Lung (tissue), 12 donors: ENCODE measurements around the gene CDH4. TPM values are rescaled to one million over a fixed set of nuclear protein-coding genes. Genes with fewer than 3 reads are reported as not detected.

Experiments used
- ATAC-seq: fragments of 200-7000 bp; cut with Tn5 transposase; one replicate; pipeline ENCODE4 v1.9.1; 2020; ENCODE audit warnings: moderate number of reproducible peaks; ENCODE audit not compliant: insufficient read depth, low FRiP score
- DNase-seq, 3 donors: peaks; one replicate each; pipeline ENCODE4 v3.0.0-alpha.2; 2013 to 2017
- H3K27ac ChIP-seq, 2 donors: one replicate each; pipeline ENCODE4 v1.5.1; 2013; ENCODE audit warnings: mild to moderate bottlenecking in 2 of 2, moderate library complexity in 2 of 2, control low read depth in 1 of 2, inconsistent platforms in 1 of 2, low read depth in 1 of 2, low read length in 1 of 2
- H3K27me3 ChIP-seq, 3 donors: one replicate each; pipeline ENCODE4 v1.5.1; 2013; ENCODE audit warnings: low read length in 2 of 3; ENCODE audit not compliant: control insufficient read depth in 3 of 3, insufficient read depth in 3 of 3
- H3K36me3 ChIP-seq, 4 donors: one replicate each; pipeline ENCODE4 v1.5.1; 2013; ENCODE audit warnings: low read length in 4 of 4, mild to moderate bottlenecking in 1 of 4, moderate library complexity in 1 of 4; ENCODE audit not compliant: control insufficient read depth in 4 of 4, insufficient read depth in 4 of 4
- H3K4me1 ChIP-seq, 5 donors: one replicate each; pipeline ENCODE4 v1.5.1; 2013; ENCODE audit warnings: low read length in 5 of 5, mild to moderate bottlenecking in 2 of 5, moderate library complexity in 1 of 5; ENCODE audit not compliant: control insufficient read depth in 5 of 5, insufficient read depth in 5 of 5
- H3K4me3 ChIP-seq: one replicate; pipeline ENCODE4 v1.5.1; 2013; ENCODE audit warnings: mild to moderate bottlenecking, control low read depth, moderate library complexity
- H3K9ac ChIP-seq, 2 donors: one replicate each; pipeline ENCODE4 v1.5.1; 2013; ENCODE audit warnings: low read length in 2 of 2, control low read depth in 1 of 2; ENCODE audit not compliant: insufficient read depth in 1 of 2
- H3K9me3 ChIP-seq, 4 donors: one replicate each; pipeline ENCODE4 v1.5.1; 2013; ENCODE audit warnings: low read length in 3 of 4, mild to moderate bottlenecking in 1 of 4, moderate library complexity in 1 of 4; ENCODE audit not compliant: control insufficient read depth in 4 of 4, insufficient read depth in 3 of 4
- CTCF ChIP-seq: IDR thresholded peaks from 2 replicates; pipeline ENCODE4 v1.5.1; 2012; ENCODE audit warnings: mild to moderate bottlenecking; ENCODE audit errors: control extremely low read depth, extremely low read depth
- WGBS, 2 donors: extraction: QIAGEN DNeasy Blood & Tissue Kit; methylation state at CpG; one replicate each; pipeline ENCODE4 v1.1.7; 2013; 5-methylcytosine and 5-hydroxymethylcytosine counted together
- polyA plus RNA-seq, 2 donors: library from polyadenylated mRNA; stranded (reverse); fragments of 200-250 nt; gene quantifications; one replicate each; pipeline ENCODE4 v1.2.1, GENCODE V29; 2013
- total RNA-seq, 2 donors: library from RNA; depleted of rRNA in 1 of 2; stranded (reverse); fragments of >200 nt in 1 of 2; gene quantifications; one replicate each; pipeline ENCODE4 v1.2.1, GENCODE V29; 2014 to 2021
- donor health status: control.
- donor health status: control.
- donor health status: Bipolar disorder and iron deficiency.
- donor health status: healthy.
- donor health status: DM: yes; HTN: yes; CAD: no.

The CDH4 gene
- total and polyA plus RNA-seq, 4 donors, result 0.10 to 2.1 (median 0.34) TPM

- no peaks in the 10 kb centered on the region for H3K4me1 ChIP-seq
- no peak for DNase-seq
- no peak overlapping the region for H3K9ac ChIP-seq
- 85 to 91% methylated on average over 6 of the region's 6 CpGs for WGBS, 2 donors
- no peak overlapping the region for H3K27ac ChIP-seq
- no peak for ATAC-seq
- peaks cover 0 to 2% (median under 1%) of the 10 kb centered on the region in 4 donors for H3K9me3 ChIP-seq
- no peak overlapping the region for H3K4me3 ChIP-seq
- peaks cover 0 to 8% (median 0%) of the 10 kb centered on the region in 3 donors for H3K27me3 ChIP-seq
- TF ChIP-seq CTCF, result no peak
- no peaks in the 10 kb centered on the region for H3K36me3 ChIP-seq
These were observed 203.6 kb downstream of the CDH4 start for GRCh38 chr20:61455508-61456215.

- Histone ChIP-seq H3K36me3 (no peaks in the 10 kb centered on the region), H3K27me3 (peaks cover 0 to 6% (median 0%) of the 10 kb centered on the region in 3 donors), H3K27ac (no peak overlapping the region), H3K4me1 (no peaks in the 10 kb centered on the region), H3K9me3 (peaks cover 0 to 2% (median under 1%) of the 10 kb centered on the region in 4 donors), H3K9ac (no peak overlapping the region), H3K4me3 (no peak overlapping the region)
- no peak for ATAC-seq
- no peak for DNase-seq
- no peak for TF ChIP-seq CTCF
- 94% methylated on average over 4 of the region's 4 CpGs for WGBS, 2 donors
These were observed 205.7 kb downstream of the CDH4 start for GRCh38 chr20:61457725-61458124.

- DNase-seq (no peak), ATAC-seq (no peak)
- no peak overlapping the region for H3K9ac ChIP-seq
- no peak overlapping the region for H3K27ac ChIP-seq
- H3K36me3 ChIP-seq, result no peaks in the 10 kb centered on the region
- no peak overlapping the region for H3K4me3 ChIP-seq
- H3K27me3 ChIP-seq, result peaks cover 0 to 6% (median 0%) of the 10 kb centered on the region in 3 donors
- no peaks in the 10 kb centered on the region for H3K4me1 ChIP-seq
- H3K9me3 ChIP-seq, result peaks cover 0 to 2% (median under 1%) of the 10 kb centered on the region in 4 donors
- WGBS, 2 donors, result 91 to 96% methylated on average over 4 of the region's 4 CpGs
- TF ChIP-seq CTCF, result no peak
These were observed 206.2 kb downstream of the CDH4 start for GRCh38 chr20:61458146-61458746.
